BLaER1 (cell line): ENCODE measurements around the gene CAPN13.

Source experiments
- H3K27ac ChIP-seq: shearing (Covaris generic); formaldehyde crosslinking; 2 replicates; pipeline ENCODE4 v1.8.1; 2022
- H3K27me3 ChIP-seq: shearing (Covaris generic); formaldehyde crosslinking; 2 replicates; pipeline ENCODE4 v1.8.1; 2022
- H3K36me3 ChIP-seq: shearing (Covaris generic); formaldehyde crosslinking; 2 replicates; pipeline ENCODE4 v1.8.1; 2022
- H3K4me1 ChIP-seq: shearing (Covaris generic); formaldehyde crosslinking; 2 replicates; pipeline ENCODE4 v1.8.1; 2022
- H3K4me2 ChIP-seq: shearing (Covaris generic); formaldehyde crosslinking; 2 replicates; pipeline ENCODE4 v1.8.1; 2022
- H3K4me3 ChIP-seq: shearing (Covaris generic); formaldehyde crosslinking; 2 replicates; pipeline ENCODE4 v1.8.1; 2022
- H3K9ac ChIP-seq: shearing (Covaris generic); formaldehyde crosslinking; 2 replicates; pipeline ENCODE4 v1.8.1; 2022
- H3K9me3 ChIP-seq: shearing (Covaris generic); formaldehyde crosslinking; 2 replicates; pipeline ENCODE4 v1.8.1; 2022
- H4K20me1 ChIP-seq: shearing (Covaris generic); formaldehyde crosslinking; 2 replicates; pipeline ENCODE4 v1.8.1; 2022
- Cebpa-rat ChIP-seq: shearing (Covaris generic); IDR thresholded peaks from 2 replicates; pipeline ENCODE4 v1.8.1; 2022

Gene CAPN13

DNA sequence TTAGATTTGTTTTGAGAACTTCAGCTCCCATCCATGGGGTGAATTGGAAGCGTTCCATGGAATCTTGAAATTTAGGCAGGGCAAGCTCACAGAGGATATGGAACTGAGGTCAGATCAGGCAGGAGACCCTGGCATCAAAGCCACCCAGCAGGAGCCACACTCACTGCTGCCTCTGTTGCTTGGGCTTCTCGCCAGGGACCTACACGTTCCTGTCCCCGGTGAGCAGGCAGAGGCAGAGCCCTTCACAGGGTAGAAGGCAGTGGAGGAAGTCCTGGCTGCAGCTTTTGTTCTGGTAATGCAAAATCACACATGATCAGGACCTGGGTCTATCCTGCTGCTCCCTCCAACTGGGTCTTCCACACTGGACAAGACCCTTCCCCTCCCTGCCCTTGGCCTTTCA, 42.1 kb downstream of the CAPN13 start:
- Histone ChIP-seq H3K4me3 (no peak overlapping the region), H3K4me2 (peak overlapping the region; percentile 93), H3K9ac (0 out of 2 replicates have a peak overlapping the region, but pooled peaks have one; percentile 11), H3K4me1 (peaks cover 94% of the 10 kb centered on the region), H3K36me3 (no peaks in the 10 kb centered on the region), H3K9me3 (no peaks in the 10 kb centered on the region), H3K27ac (no peak overlapping the region), H3K27me3 (no peaks in the 10 kb centered on the region), H4K20me1 (no peaks in the 10 kb centered on the region)
- no peak for TF ChIP-seq Cebpa-rat

DNA sequence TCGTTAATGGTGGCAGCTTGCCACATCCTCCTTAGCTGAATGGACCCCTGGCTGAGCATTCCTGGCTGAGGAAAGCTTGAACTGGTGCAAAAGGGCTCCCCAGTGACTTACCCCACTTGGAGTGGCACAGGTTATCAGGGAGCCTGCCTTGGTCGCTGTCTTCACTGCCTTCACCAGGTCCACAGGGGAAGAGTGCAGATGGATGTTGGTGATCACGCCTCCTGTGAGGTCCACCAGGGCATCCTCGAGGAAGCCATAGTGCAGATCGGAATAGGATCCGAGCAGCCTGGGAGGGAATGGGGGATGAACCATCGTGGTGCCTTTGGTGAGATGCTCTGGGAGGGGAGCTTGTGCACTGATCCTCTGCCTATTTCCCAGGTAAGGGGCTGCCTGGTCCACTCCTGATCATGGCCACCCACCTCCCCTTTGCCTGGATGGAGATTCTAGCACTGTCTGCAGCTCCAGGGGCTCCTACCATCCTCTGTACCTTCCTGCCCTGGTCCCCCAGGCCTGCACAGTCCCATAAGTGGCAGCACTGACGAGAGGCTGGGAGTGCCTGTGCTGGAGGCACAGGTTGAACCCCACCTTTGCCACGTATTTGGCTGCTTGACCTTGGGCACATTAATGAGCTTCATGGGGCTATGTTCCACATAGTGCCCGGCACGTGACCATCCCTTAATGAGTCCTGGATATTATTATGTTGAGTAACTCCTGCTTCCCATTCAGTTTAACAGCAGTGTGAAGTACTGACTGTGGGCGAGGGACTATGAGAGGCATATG, 43.0 kb downstream of the CAPN13 start:
- TF ChIP-seq Cebpa-rat: no peak
- H3K36me3 ChIP-seq: no peaks in the 10 kb centered on the region
- H4K20me1 ChIP-seq: no peaks in the 10 kb centered on the region
- H3K4me2 ChIP-seq: peak overlapping the region; percentile 93
- no peaks in the 10 kb centered on the region for H3K27me3 ChIP-seq
- H3K9me3 ChIP-seq: no peaks in the 10 kb centered on the region
- H3K4me3 ChIP-seq: no peak overlapping the region
- peaks cover 93% of the 10 kb centered on the region for H3K4me1 ChIP-seq
- no peak overlapping the region for H3K27ac ChIP-seq
- no peak overlapping the region for H3K9ac ChIP-seq

DNA sequence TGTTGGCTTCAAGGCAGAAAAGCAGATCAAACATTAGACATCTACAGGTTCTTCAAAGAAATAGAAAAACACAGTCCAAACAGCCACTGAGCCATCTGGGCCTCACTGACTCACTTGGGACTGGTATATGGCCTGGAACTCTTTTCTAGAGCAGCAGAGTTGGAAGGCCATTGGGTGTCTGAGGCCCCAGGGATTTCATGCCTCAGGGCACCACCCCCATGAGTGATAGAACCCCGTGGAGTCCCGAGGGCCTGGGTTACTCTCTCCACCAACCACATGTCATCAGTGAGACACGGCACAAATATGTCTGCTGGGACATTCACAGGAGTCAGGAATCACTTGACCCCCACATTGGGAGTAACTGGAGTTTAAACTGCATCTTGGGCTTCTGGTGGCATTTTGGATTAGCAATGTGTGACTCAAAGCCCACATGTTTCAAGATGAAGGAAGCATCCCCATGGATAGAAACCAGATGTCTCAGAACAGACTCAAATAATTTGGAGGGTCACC, 44.0 kb downstream of the CAPN13 start:
- no peaks in the 10 kb centered on the region for H4K20me1 ChIP-seq
- H3K4me2 ChIP-seq: peak overlapping the region; percentile 93
- no peak for TF ChIP-seq Cebpa-rat
- H3K9me3 ChIP-seq: no peaks in the 10 kb centered on the region
- peak overlapping the region; percentile 45; the same call in 1 of the 2 replicates for H3K27ac ChIP-seq
- no peak overlapping the region for H3K4me3 ChIP-seq
- H3K27me3 ChIP-seq: no peaks in the 10 kb centered on the region
- no peaks in the 10 kb centered on the region for H3K36me3 ChIP-seq
- peak overlapping the region; percentile 5; the same call in 1 of the 2 replicates for H3K9ac ChIP-seq
- H3K4me1 ChIP-seq: peaks cover 83% of the 10 kb centered on the region

DNA sequence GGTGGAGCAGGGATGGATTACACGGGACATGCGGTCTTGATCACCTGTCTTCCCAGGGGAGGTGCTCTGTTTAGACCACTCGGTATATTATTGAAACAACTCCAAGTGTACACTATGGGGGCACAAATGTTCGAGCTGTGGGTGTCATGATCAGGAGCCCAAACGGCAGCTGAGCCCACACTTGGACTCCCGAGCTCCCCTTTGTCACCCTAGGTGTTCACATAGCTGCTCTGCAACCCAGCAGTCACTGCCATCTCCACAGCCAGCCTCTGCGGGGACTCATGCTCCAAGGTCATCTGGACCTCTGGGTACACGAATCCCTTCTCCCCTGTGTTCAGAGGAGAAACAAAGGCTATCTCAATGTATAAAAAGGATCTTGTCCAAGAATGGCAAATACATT, 46.0 kb downstream of the CAPN13 start:
- no peak for TF ChIP-seq Cebpa-rat
- H3K4me2 ChIP-seq: peak overlapping the region; percentile 93
- H3K27ac ChIP-seq: no peak overlapping the region
- no peaks in the 10 kb centered on the region for H3K9me3 ChIP-seq
- no peaks in the 10 kb centered on the region for H3K36me3 ChIP-seq
- H3K4me3 ChIP-seq: no peak overlapping the region
- peaks cover 63% of the 10 kb centered on the region for H3K4me1 ChIP-seq
- H3K9ac ChIP-seq: no peak overlapping the region
- no peaks in the 10 kb centered on the region for H3K27me3 ChIP-seq
- H4K20me1 ChIP-seq: no peaks in the 10 kb centered on the region

DNA sequence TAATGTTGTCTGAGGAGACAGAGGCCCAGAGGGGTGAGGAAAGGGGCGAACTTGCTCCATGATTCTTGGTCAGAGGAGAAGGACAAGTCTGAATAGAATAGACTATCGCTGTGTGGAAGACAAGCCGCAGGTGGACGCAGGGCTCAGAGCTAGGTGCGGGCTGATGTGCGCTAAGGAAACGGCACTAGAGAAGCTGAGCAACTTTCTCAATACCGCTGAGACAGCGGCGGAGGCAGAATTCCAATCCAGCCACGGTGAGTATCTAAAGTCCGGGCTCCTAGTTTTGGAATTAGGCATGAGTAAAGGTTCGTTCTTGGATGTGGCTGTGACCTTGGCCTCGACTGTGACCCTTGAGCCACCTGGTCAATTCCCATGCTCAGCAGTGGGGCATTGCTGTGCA, 47.8 kb downstream of the CAPN13 start:
- no peak overlapping the region for H3K27ac ChIP-seq
- no peaks in the 10 kb centered on the region for H3K27me3 ChIP-seq
- TF ChIP-seq Cebpa-rat: no peak
- H3K36me3 ChIP-seq: no peaks in the 10 kb centered on the region
- no peak overlapping the region for H3K4me3 ChIP-seq
- no peak overlapping the region for H3K4me2 ChIP-seq
- no peaks in the 10 kb centered on the region for H3K9me3 ChIP-seq
- H4K20me1 ChIP-seq: no peaks in the 10 kb centered on the region
- H3K9ac ChIP-seq: no peak overlapping the region
- H3K4me1 ChIP-seq: peaks cover 45% of the 10 kb centered on the region

DNA sequence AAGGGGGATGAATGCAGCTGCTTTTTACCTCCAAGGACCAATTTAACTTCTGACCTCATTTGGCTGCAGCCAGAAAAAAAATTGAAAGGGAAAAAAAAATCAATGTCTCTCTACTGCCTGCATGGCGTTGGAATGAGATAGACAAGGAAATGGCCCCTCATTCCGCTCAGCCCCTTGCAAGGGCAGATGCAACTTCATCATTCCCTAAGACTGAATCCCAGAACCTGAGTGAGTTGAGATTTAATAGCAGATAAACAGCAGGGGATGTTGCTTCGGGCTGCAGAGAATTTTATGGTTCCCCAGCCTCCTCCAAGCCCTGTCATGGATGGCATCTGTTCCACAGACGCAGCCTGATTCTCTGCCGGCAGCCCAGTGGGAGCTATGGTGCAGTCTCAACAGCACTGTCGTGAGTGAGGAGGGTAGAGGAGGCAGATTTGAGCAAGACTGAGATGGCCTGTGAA, 49.0 kb downstream of the CAPN13 start:
- Histone ChIP-seq H3K27ac (no peak overlapping the region), H3K4me2 (no peak overlapping the region), H3K9me3 (no peaks in the 10 kb centered on the region), H3K9ac (no peak overlapping the region), H3K4me1 (peaks cover 37% of the 10 kb centered on the region), H4K20me1 (no peaks in the 10 kb centered on the region), H3K27me3 (no peaks in the 10 kb centered on the region), H3K4me3 (no peak overlapping the region), H3K36me3 (no peaks in the 10 kb centered on the region)
- no peak for TF ChIP-seq Cebpa-rat

DNA sequence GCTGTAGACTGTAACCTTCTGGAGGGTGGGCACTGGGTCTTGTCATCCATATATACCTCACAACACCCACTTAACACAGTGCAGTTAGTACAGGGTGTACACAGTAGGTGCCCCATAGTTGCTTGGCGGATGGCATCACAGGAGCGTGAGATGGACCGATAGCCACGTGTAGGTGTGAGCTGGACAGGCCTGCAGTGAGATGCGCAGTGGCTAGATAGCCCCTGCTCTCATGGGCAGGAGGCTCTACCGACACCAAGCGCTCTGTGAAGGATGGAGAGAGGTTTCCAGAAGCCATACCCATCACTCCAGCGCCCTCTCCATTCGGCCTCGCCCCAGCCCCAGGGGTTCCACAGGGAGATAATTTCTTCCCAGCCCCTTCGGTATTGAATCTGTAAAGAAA, 49.5 kb downstream of the CAPN13 start:
- Histone ChIP-seq H3K4me1 (peaks cover 33% of the 10 kb centered on the region), H3K9ac (no peak overlapping the region), H4K20me1 (no peaks in the 10 kb centered on the region), H3K4me2 (no peak overlapping the region), H3K36me3 (no peaks in the 10 kb centered on the region), H3K27ac (no peak overlapping the region), H3K4me3 (no peak overlapping the region), H3K27me3 (no peaks in the 10 kb centered on the region), H3K9me3 (no peaks in the 10 kb centered on the region)
- TF ChIP-seq Cebpa-rat: no peak

DNA sequence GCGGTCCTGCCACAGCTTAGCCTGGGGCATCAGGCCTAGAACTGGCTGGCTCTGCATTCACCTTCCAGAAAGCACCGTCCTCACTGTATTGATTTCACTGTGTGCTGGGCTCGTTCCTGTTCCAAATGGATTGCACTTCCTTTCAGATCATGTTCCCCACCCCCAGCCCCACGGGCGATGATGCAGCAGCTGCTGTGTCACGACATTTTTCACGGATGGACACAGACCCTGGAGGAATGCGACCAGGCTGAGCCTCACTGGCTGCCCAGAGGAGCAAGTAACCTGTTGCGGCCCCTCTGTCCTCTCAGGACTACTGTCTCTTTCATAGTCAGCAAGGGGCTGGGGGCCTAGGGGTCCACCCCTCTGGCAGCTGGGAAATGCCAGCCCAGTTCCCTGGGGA, 50.3 kb downstream of the CAPN13 start:
- peaks cover 25% of the 10 kb centered on the region for H3K4me1 ChIP-seq
- no peak for TF ChIP-seq Cebpa-rat
- no peaks in the 10 kb centered on the region for H3K9me3 ChIP-seq
- no peak overlapping the region for H3K4me2 ChIP-seq
- no peak overlapping the region for H3K27ac ChIP-seq
- H4K20me1 ChIP-seq: no peaks in the 10 kb centered on the region
- H3K4me3 ChIP-seq: no peak overlapping the region
- no peak overlapping the region for H3K9ac ChIP-seq
- no peaks in the 10 kb centered on the region for H3K36me3 ChIP-seq
- no peaks in the 10 kb centered on the region for H3K27me3 ChIP-seq

DNA sequence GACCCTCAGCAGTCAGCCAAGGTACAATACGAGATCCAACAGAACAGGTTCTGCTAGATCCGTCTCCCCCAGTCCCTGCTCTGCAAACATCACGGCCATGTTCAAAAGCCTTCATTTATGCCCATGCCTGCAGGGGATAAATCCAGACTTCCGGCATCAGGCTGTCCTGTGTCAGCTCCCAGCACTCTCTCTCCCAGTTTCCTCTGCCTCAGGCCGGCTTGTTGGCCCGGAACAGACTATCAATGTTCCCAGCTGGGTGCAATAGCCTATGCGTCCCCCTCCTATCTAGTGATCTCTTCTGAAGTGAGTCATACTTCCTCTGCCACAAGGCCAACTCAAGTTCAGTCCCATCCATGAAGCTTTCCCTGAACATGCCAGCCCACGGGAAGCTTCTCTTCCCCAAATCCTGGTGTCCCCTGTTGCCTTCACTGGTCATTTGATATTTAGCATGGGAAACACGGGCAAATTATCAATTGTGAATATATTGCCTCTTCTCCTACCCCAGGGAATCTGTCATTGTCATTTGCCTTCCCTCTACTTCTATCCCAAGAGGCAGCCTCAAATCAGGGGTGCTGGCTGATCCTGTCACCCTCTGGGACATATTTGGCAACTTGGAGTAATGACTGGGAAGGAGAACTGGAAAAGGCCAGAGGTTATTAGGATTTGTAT, 51.1 kb downstream of the CAPN13 start:
- no peaks in the 10 kb centered on the region for H3K27me3 ChIP-seq
- no peak for TF ChIP-seq Cebpa-rat
- H3K4me3 ChIP-seq: no peak overlapping the region
- H3K36me3 ChIP-seq: no peaks in the 10 kb centered on the region
- H3K27ac ChIP-seq: no peak overlapping the region
- no peaks in the 10 kb centered on the region for H3K9me3 ChIP-seq
- no peaks in the 10 kb centered on the region for H4K20me1 ChIP-seq
- H3K9ac ChIP-seq: no peak overlapping the region
- peaks cover 17% of the 10 kb centered on the region for H3K4me1 ChIP-seq
- no peak overlapping the region for H3K4me2 ChIP-seq

DNA sequence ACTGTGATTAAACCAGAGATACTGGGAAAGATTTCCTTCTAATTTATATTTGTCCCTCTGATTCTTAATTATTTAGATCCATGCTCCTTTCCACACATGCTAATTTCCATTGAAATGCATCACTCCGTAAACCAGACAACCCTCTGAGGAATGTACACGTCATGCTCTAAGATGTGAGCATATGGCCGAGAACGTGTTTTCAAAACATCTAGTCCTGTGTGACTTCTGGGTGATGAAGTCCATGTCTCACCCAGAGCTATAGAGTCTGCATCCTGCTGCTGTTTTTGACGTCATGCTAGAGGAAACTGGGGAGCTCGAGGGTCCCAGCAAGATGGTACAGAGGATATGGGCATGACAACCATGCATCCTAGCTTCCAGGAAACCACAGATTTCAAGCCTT, 53.6 kb downstream of the CAPN13 start:
- Histone ChIP-seq H3K9ac (no peak overlapping the region), H4K20me1 (no peaks in the 10 kb centered on the region), H3K4me1 (peaks cover 5% of the 10 kb centered on the region; the same call in 1 of the 2 replicates), H3K9me3 (no peaks in the 10 kb centered on the region), H3K36me3 (no peaks in the 10 kb centered on the region), H3K27ac (no peak overlapping the region), H3K27me3 (no peaks in the 10 kb centered on the region), H3K4me3 (no peak overlapping the region), H3K4me2 (peak overlapping the region; percentile 29; the same call in 1 of the 2 replicates)
- TF ChIP-seq Cebpa-rat: no peak
